GM10847 (cell line): ENCODE measurements around the gene ZFY.

Source experiments
- POLR2A ChIP-seq: IDR thresholded peaks from 2 replicates; pipeline ENCODE4 v1.6.1; 2011; ENCODE audit not compliant: insufficient read length; ENCODE audit errors: extremely low read depth

ZFY gene

DNA sequence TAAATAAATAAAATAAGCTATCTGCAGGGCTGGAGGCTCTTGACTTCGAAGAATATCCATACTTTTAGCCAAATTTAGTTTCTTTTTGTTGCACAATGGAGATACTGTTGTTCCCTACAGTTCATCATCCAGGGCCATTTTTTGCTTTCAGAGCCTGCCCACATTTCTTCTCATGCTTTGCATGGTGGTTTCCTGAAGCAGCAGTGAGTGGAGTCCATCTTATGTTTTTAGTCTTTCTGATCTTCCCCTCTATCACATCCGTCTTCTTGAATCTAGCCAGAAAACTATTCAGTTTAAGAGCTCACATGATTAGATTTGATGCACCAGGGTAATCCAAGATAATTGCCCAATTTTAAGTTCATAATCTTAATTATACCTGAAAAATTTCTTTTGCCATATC is 19.6 kb downstream of the ZFY start:
- no peak for TF ChIP-seq POLR2A

GRCh38 chrY:2955561-2955960 is 20.4 kb downstream of the ZFY start:
- TF ChIP-seq POLR2A: no peak

DNA sequence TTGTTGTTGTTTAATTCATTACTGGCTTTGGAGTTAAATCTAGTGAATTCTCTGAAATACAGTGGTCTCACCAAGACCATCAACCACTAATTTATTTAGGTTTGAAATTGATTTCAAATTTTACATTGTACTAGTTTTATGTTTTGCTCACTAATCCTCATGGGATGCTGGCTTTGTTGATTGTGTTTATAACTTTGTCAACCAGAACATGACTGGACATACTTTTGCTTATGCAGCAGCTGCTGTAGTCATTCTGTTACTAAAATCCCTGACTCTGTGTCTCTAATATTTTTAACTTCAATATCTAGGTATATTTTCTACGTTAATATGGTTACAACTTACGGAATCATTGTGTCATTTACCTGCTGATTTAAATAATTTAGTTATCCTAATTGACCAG is 26.9 kb downstream of the ZFY start:
- TF ChIP-seq POLR2A: no peak

DNA sequence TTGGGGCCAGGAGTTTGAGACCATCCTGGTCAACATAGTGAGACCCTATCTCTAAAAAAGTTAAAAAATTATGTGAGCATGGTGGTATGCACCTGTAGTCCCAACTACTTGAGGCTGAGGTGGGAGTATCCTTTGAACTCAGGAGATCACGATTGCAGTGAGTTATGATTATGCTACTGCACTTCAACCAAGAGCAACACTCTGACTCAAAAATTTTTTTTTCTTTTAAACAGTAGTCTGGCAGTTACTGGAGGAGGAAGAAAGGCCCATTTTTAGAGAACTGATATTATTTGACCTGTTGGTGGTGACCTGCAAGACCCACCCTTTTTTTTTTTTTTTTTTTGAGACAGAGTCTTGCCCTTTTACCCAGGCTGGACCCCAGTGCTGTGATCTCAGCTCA is 29.6 kb downstream of the ZFY start:
- TF ChIP-seq POLR2A: no peak

GRCh38 chrY:2965629-2966028 is 30.4 kb downstream of the ZFY start:
- TF ChIP-seq POLR2A: no peak

GRCh38 chrY:2969561-2969960 is 34.4 kb downstream of the ZFY start:
- no peak for TF ChIP-seq POLR2A

DNA sequence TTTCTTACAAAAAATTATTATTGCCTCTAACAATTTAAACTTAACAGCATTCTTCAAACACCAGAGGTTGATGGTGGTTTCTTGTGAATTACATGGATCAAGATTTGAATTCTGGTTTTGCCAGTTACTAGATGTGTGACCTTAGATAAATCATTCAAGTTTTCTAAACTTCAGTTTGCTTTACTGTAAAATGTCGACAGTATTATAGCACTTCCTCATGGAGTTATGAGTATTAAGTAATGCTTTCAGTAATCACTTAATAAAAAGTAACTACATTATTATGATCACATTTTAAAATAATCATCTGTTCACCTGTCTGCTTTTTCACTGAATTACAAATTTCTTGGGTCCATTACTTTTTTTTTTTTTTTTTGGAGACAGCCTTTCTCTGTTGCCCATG is 37.5 kb downstream of the ZFY start:
- no peak for TF ChIP-seq POLR2A

DNA sequence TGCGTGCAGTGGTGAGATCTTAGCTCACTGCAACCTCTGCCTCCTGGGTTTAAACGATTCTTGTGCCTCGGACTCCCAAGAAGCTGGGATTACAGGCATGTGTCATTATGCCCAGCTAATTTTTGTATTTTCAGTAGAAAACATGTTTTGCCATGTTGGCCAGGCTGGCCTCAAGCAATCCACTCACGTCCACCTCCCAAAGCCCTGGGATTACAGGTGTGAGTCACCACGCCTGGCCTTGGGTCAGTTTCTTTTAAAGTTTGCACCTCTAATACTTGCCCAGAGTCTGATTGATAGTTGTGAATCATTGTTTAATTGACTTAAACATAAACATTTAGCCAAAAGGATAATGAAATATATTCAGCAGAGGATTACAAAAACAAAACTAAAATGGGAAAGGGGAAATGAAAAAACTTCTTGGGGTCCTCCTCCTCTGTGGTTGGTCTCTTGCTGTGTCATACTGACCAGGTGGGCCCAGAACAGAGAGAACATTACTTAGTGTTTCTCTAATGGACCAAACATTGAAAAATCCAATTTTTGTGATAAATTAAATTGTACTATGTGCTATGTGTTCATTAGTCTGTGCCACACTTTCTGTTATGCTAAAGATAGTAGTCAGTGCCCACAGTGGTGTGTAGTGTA is 38.0 kb downstream of the ZFY start:
- TF ChIP-seq POLR2A: no peak

DNA sequence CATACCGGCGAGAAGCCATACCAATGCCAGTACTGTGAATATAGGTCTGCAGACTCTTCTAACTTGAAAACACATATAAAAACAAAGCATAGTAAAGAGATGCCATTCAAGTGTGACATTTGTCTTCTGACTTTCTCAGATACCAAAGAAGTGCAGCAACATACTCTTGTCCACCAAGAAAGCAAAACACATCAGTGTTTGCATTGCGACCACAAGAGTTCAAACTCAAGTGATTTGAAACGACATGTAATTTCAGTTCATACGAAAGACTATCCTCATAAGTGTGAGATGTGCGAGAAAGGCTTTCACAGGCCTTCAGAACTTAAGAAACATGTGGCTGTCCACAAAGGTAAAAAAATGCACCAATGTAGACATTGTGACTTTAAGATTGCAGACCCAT is 44.1 kb downstream of the ZFY start:
- TF ChIP-seq POLR2A: no peak

GRCh38 chrY:2984491-2984890 is 49.3 kb downstream of the ZFY start:
- TF ChIP-seq POLR2A: no peak

- TF ChIP-seq POLR2A: no peak
These were observed 67.0 kb downstream of the ZFY start for GRCh38 chrY:3002190-3002589.

- no peak for TF ChIP-seq POLR2A
These were observed 67.7 kb downstream of the ZFY start for GRCh38 chrY:3002680-3003515.

DNA sequence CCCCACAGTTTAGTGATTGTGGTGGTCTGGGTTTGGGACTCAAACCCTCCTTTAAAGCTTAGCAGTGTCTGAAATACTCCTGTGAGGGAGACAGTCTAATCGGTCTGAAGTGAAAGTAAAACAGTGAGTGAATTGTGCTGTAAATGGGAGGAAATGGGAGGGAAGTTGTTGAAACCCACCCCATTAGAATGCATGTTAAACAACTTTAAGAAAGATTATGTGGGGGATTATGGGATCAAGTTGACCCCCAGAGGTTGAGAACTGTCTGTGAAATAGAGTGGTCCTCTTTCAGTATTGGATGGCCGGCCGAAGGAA is 68.3 kb downstream of the ZFY start:
- TF ChIP-seq POLR2A: no peak

DNA sequence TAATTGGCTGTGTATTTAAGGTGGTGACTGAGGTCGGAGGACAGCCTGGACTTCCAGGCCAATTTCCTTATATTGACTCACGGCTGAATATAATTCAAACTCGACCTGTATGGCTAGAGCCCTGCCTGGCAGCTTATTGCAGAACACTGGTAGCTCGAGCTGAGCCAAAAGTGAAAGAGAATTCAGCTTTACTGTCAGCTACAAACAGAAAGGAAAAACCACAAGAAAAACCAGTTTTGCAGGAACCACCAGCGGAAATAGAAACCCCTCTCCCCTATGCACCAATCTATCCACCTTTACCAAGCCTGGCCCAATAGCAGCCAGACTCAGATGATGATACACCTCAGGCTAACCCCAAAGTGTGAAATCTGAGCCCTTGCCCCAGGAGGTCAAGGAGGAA is 68.7 kb downstream of the ZFY start:
- TF ChIP-seq POLR2A: no peak

- TF ChIP-seq POLR2A: no peak
These were observed 72.8 kb downstream of the ZFY start for GRCh38 chrY:3007967-3008366.

DNA sequence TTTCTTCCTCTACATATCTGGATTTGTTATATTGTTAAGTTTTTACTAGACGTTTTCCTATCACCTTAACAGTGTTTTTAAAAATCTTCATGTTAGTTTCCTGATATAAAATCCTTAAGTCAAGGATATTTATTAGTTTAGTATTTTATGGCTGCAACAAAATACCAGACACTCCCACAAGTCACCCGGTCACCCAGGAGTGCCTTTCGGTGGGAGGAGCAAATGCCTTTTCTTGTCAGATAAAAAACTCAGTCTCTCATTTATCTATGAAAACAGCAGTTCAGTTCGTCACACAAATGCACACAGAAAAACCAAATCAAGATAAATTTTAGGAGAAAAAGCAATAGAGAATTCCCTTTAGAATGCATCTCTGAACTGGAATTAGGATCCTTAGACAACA is 77.0 kb downstream of the ZFY start:
- no peak for TF ChIP-seq POLR2A

GRCh38 chrY:3016594-3016993 is 81.4 kb downstream of the ZFY start:
- TF ChIP-seq POLR2A: no peak
